Body of pancreas (tissue), 4 donors: ENCODE measurements around the gene SSTR1. TPM values are rescaled to one million over a fixed set of nuclear protein-coding genes. Genes with fewer than 3 reads are reported as not detected.
"Not testable (repeated sequence)": the region's sequence is repeated elsewhere in the genome, so short reads cannot be mapped to it uniquely, and the experiment has no call there.

ENCODE experiments used
- ATAC-seq: fragments of 150-250 bp; one replicate; pipeline ENCODE4 v1.9.1; 2016
- DNase-seq, 4 donors: peaks; one replicate each; pipeline ENCODE4 v3.0.0-alpha.2; 2019
- H3K27ac ChIP-seq, 4 donors: fragments of 200-600 bp; sonication (generic); 1 replicate in 3 of 4; 2 replicates in 1 of 4; pipeline versions ENCODE4 v1.5.1 to v1.6.1; 2016 to 2019; ENCODE audit warnings: mild to moderate bottlenecking in 1 of 4, mixed read lengths in 1 of 4, moderate library complexity in 1 of 4
- H3K27me3 ChIP-seq, 2 donors: fragments of 200-600 bp; sonication (generic); one replicate each; pipeline ENCODE4 v1.6.0; 2016; ENCODE audit warnings: mild to moderate bottlenecking in 1 of 2
- H3K36me3 ChIP-seq, 2 donors: fragments of 200-600 bp; sonication (generic); replicated peaks in 1 of 2; 2 replicates each; pipeline ENCODE4 v1.5.1; 2016; ENCODE audit warnings: low read depth in 2 of 2; ENCODE audit not compliant: insufficient read depth in 1 of 2
- H3K4me1 ChIP-seq: fragments of 200-600 bp; sonication (generic); one replicate; pipeline ENCODE4 v1.6.0; 2016
- H3K4me3 ChIP-seq, 2 donors: fragments of 200-600 bp; sonication (generic); 1 replicate in 1 of 2; 2 replicates in 1 of 2; pipeline ENCODE4 v1.5.1; 2016 to 2019
- H3K9me3 ChIP-seq, 3 donors: fragments of 200-600 bp; sonication (generic); 1 replicate in 2 of 3; 2 replicates in 1 of 3; pipeline ENCODE4 v1.5.1; 2016
- CTCF ChIP-seq, 7 experiments: fragments of 450-650 bp in 4 of 7; fragments of 200-600 bp in 3 of 7; sonication (generic) in 3 of 7; IDR thresholded peaks; one replicate each; pipeline ENCODE4 v1.5.1; 2016 to 2019; ENCODE audit warnings: antibody characterized with exemption in 7 of 7
- POLR2A ChIP-seq, 3 donors: fragments of 450-650 bp; IDR thresholded peaks; one replicate each; pipeline ENCODE4 v1.6.1; 2016; ENCODE audit warnings: antibody characterized with exemption in 3 of 3, mild to moderate bottlenecking in 2 of 3
- WGBS, 2 donors: methylation state at CpG; one replicate each; pipeline ENCODE4 v1.1.5; 2017; 5-methylcytosine and 5-hydroxymethylcytosine counted together
- intact Hi-C: fragments of 100-400 bp; cut with DNase I; formaldehyde crosslinking; loops from one replicate; pipeline ENCODE4 v1.15.1; 2023
- total RNA-seq, 2 donors: library from RNA; depleted of rRNA; stranded (reverse); fragments of >200 nt; gene quantifications; one replicate each; pipeline ENCODE4 v1.1.0, GENCODE V29; 2016

The SSTR1 gene
- total RNA-seq, 2 donors from 2014 or later, result 1.3 to 5.3 TPM

GRCh38 chr14:38186216-38186615, 21.5 kb upstream of the SSTR1 start:
- Histone ChIP-seq H3K27me3 (no peaks in the 10 kb centered on the region), H3K9me3 (no peaks in the 10 kb centered on the region), H3K36me3 (no peaks in the 10 kb centered on the region), H3K4me3 (no peak overlapping the region), H3K27ac (no peak overlapping the region), H3K4me1 (no peaks in the 10 kb centered on the region)
- 67 to 82% methylated on average over 1 of the region's 1 CpG for whole genome bisulfite sequencing, 2 donors
- no peak for ATAC-seq
- DNase-seq, result no peak
- intact Hi-C loops, result no loop called here
- no peak for TF ChIP-seq POLR2A (IDR thresholded peaks at IDR 0.05)
- no peak for TF ChIP-seq CTCF (IDR thresholded peaks at IDR 0.05)

- TF ChIP-seq POLR2A (IDR thresholded peaks at IDR 0.05) (no peak), CTCF (IDR thresholded peaks at IDR 0.05) (no peak)
- no peak for ATAC-seq
These were observed 20.2 kb upstream of the SSTR1 start for GRCh38 chr14:38187528-38187927.

GRCh38 chr14:38189930-38190726, 17.6 kb upstream of the SSTR1 start:
- DNase-seq (no peak), ATAC-seq (no peak)
- no peak overlapping the region for H3K27ac ChIP-seq
- no peaks in the 10 kb centered on the region for H3K27me3 ChIP-seq
- H3K4me1 ChIP-seq, result no peaks in the 10 kb centered on the region
- H3K4me3 ChIP-seq, result no peak overlapping the region
- WGBS, 2 donors, result 89 to 95% methylated on average over 4 of the region's 4 CpGs
- intact Hi-C loops, result no loop called here
- no peaks in the 10 kb centered on the region for H3K9me3 ChIP-seq
- no peaks in the 10 kb centered on the region for H3K36me3 ChIP-seq
- TF ChIP-seq POLR2A (IDR thresholded peaks at IDR 0.05), result no peak
- TF ChIP-seq CTCF (IDR thresholded peaks at IDR 0.05), result no peak

More at GRCh38 chr14:38187528-38187927, 20.2 kb upstream of the SSTR1 start:
- intact Hi-C loops, result no loop called here
- H3K27me3 ChIP-seq, result no peaks in the 10 kb centered on the region
- DNase-seq, result no peak
- WGBS, 2 donors, result 61 to 71% methylated on average over 2 of the region's 2 CpGs
- H3K27ac ChIP-seq, result no peak overlapping the region
- H3K36me3 ChIP-seq, result no peaks in the 10 kb centered on the region
- no peaks in the 10 kb centered on the region for H3K9me3 ChIP-seq
- H3K4me1 ChIP-seq, result no peaks in the 10 kb centered on the region
- no peak overlapping the region for H3K4me3 ChIP-seq

- H3K4me1 ChIP-seq, H3K36me3 ChIP-seq, H3K27ac ChIP-seq, intact Hi-C loops, H3K4me3 ChIP-seq, DNase-seq, H3K9me3 ChIP-seq, H3K27me3 ChIP-seq, ATAC-seq: not testable (repeated sequence)
- 82 to 87% methylated on average over 11 of the region's 11 CpGs for WGBS, 2 donors
These were observed 16.9 kb upstream of the SSTR1 start for GRCh38 chr14:38190846-38191245.

GRCh38 chr14:38191491-38191890, 16.2 kb upstream of the SSTR1 start:
- intact Hi-C loops, H3K27ac ChIP-seq, DNase-seq: not testable (repeated sequence)

More at GRCh38 chr14:38191491-38191890, 16.2 kb upstream of the SSTR1 start:
- H3K36me3 ChIP-seq, H3K27me3 ChIP-seq, ATAC-seq, H3K9me3 ChIP-seq, H3K4me1 ChIP-seq, H3K4me3 ChIP-seq: not testable (repeated sequence)
- 77 to 84% methylated on average over 10 of the region's 10 CpGs for WGBS, 2 donors
